HPDE6-E6E7 (cell line): ENCODE measurements around the gene CSAD.
"Not testable (repeated sequence)": the region's sequence is repeated elsewhere in the genome, so short reads cannot be mapped to it uniquely, and the experiment has no call there.

Experiments used
- DNase-seq: peaks from one replicate; pipeline ENCODE4 v3.0.0; 2011; ENCODE audit warnings: missing footprints; ENCODE audit errors: extremely low spot score

Gene CSAD

GRCh38 chr12:53218551-53219291 lies 38.0 kb upstream of the CSAD start:
- no peak for DNase-seq

GRCh38 chr12:53217931-53218307 lies 37.2 kb upstream of the CSAD start:
- DNase-seq = no peak

DNA sequence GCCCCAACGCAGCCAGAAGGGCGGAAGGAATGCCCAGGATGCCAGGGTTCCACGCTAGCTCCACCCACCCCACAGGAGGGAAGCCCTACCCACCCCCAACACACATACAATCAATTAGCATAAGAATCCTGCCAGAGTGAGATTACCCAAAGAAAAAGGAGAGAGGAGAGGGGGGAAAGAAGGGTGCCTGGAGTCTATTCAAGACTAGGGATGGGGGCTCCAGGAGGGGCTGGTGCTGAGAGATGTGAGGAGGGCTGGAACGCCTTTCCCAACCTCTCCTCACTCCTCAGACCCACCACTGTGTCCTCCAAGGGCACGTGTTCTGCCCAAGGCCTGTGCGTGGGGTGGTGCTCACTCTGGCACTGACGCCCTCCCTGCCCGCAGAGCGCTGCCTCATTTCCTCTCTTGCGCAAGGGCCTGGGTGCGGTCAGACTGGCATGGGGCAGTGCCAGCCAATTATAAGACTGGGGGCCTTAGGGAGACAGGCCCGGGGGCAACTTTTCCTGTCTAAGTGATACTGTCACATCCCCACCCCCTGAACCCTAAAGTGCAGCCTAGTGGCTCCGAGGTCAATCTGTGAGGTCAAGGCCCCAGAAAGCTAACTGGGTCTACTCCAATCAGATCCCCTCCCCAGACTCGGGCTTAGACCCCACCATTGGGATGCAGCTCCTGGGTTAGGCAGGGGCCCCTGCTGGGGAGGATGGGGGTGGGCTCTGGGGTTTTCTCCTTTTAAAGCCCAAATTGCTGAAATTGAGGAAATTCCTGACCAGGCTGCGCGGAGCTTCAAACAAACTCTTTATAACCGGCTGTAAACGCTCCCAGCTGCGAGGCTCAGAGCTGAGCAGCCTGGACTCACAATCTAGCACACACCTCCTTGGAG lies 36.6 kb upstream of the CSAD start:
- DNase-seq = no peak

DNA sequence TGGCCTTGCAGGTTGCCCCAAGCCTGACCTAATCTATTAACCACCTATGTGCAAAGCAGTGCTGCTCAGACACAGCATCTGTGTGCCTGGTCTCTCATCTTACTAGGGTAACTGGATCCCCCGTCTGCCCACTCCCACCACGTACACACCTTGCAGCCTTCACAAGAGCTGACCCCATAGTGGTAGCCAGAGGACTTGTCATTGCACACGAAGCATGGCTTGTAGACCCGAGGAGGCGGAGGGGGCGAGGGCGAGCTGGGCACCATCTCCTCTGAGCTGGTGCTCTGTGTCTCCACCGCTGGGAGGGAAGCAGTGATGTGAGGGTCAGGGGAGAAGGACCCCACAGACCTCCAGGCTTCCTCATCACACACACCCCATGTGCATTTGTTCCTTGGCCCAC lies 34.8 kb upstream of the CSAD start:
- no peak for DNase-seq

GRCh38 chr12:53214687-53215455 lies 34.1 kb upstream of the CSAD start:
- no peak for DNase-seq

GRCh38 chr12:53214221-53214620 lies 33.5 kb upstream of the CSAD start:
- no peak for DNase-seq

GRCh38 chr12:53213348-53213747 lies 32.6 kb upstream of the CSAD start:
- no peak for DNase-seq

DNA sequence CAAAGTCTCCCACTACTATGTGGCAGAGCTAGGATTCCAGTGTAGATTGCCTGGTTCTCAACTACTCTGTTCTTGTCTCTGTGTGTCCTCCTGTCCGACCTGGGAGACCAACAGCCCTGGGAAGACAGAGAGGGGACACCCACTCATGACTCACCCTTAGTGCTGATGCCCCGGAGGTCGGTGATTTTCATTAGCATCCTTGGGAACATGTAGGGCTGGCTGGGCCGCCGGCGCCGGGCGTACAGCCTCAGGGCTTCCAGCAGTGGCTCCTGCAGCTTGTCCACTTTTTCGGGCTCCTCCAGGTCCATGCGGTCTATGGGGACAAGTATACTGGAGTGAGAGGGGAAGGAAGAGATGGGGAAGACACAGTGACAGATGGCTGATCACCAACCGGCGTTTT lies 32.2 kb upstream of the CSAD start:
- no peak for DNase-seq

DNA sequence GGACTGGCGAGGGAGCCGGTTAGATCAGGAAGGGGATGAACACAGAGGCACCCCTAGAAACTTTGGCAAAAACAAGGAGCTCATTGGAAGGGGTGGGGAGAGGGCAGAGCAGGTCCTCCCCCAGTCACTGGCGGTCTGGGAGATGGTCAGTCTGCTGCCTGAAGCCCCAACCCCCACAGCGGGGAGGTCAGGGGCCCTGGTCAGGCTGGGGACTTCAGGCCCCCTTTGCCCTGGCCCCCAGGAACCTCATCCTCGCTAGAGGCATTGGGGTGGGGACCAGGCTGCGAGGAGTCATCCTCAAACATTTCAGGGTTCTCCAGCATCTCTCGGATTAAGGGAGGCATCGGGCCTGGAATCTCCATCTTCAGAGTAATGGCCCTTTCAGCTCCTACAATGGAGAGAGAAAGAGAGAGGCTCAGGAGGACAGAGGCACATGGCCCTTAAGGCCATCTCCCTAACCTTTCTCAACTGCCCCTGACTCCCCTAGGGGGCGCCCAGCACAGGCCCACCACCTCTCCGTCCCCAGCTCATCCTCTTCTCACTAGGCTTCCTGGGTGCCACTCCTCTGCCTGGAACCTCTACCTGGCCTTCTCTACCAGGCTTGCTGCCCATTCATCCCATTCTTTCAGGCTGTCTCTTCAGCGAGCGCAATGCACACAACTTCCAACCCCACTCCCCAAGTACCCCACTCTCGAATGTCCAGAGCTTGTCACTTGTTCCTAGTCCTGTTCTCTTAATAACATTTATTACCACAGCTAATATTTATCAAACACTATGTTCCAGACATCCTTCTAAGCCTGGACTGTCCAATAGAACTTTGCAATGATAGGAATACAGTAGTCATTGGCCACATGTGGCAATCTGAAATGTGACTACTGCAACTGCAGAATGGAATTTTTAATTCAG lies 31.0 kb upstream of the CSAD start:
- DNase-seq = no peak

GRCh38 chr12:53210843-53211242 lies 30.1 kb upstream of the CSAD start:
- DNase-seq = no peak

- DNase-seq = no peak
These were observed 28.2 kb upstream of the CSAD start for GRCh38 chr12:53208877-53209463.

GRCh38 chr12:53208435-53208834 lies 27.7 kb upstream of the CSAD start:
- no peak for DNase-seq

DNA sequence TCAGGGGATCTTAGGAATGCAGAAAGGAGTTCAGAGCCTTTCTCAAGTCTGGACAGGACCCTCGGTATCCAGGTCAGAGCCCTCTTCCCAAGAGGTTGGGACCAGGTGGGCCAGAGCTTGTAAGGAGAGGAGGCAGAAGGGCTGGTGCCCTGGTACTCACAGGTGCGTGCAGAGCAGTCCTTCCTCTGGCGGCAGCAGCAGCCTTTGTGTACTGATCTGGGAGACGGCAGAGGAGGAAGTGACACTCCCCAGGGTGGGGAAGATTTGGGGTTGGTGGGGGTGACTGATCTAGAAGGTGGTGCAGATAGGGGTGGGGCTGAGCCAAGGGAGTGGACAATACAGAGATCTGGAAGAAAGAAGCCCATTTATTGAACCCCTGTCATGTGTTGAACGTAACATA lies 26.3 kb upstream of the CSAD start, which contains the start of gene ITGB7:
Gene ITGB7, minus strand, starts transcription at position 210 of the 400 bp plus-strand sequence. CDS start 6,808 bp downstream, outside the sequence.
- DNase-seq = no peak

DNA sequence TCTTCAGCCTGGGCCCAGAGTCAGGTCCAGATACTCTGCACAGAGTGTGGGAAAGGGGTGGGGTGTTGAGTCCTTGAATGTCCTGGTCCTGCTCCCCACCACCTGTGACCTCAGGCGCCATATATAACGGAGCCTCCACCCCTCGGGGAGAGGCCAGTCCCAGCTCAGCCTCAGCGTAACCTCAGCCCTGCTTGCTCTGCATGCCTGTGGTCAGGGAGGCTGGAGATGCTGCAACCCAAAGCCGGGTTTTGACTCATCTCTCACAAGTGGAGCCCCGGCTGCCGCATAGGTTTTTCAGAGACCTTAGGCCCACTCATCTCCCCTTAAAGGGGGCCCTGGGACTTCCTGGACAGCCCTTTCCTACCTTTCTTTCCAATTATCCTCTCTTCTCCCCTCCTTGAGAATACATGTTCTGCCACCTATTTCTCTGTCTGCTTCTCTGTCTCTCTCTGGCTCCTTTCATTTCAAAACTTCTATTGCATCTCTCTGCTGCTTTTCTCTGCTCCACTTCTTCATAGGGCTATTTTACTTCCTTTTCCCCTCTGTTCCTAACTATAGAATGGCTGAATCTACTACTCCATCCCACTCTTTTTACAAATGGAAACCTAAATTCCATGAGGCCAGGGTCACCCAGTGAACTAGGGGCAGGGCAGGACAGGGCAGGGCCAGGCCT lies 25.2 kb upstream of the CSAD start:
- DNase-seq = peak; percentile 80

- DNase-seq = no peak
These were observed 23.6 kb upstream of the CSAD start for GRCh38 chr12:53204351-53204750.

DNA sequence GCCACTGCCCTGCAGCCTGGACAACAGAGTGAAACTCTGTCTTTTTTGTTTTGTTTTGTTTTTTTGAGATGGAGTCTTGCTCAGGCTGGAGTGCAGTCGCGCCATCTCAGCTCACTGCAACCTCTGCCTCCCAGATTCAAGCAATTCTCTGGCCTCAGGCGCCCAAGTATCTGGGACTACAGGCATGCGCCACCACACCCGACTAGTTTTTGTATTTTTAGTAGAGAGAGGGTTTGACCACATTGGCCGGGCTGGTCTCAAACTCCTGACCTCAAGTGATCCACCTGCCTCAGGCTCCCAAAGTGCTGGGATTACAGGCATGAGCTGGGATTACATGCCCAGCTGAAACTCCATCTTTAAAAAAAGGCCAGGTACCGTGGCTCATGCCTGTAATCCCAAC lies 21.6 kb upstream of the CSAD start:
- DNase-seq = not testable (repeated sequence)

- no peak for DNase-seq
These were observed 20.9 kb upstream of the CSAD start for GRCh38 chr12:53201639-53202038.

DNA sequence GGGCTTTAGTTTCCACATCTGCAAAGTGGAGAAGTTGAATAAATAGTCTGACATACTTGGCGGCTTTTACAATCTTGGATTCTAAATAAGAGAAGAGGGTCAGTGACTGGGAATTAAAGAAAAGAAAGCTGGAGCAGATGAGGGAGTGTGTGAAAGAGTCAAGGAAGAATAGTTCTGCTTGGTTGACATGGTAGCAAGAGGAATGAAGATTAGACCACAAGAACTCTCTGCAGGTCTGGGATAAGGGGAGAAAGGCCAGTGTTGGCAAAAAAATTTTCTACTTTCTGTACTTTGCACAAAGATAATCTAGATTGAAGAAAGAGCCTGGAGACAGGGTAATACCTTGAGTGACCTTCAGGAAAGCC lies 20.4 kb upstream of the CSAD start:
- DNase-seq = no peak

- no peak for DNase-seq
These were observed 19.9 kb upstream of the CSAD start for GRCh38 chr12:53200458-53201176.

GRCh38 chr12:53200107-53200457 lies 19.4 kb upstream of the CSAD start:
- no peak for DNase-seq
